ENCODE measurements around the gene IGFLR1. TPM values are rescaled to one million over a fixed set of nuclear protein-coding genes. Genes with fewer than 3 reads are reported as not detected.
A peak's percentile ranks its signal among the peaks of the same experiment; 100 is the strongest.

IGFLR1 gene
- total RNA-seq, 1 donor = 0.43 TPM

DNA sequence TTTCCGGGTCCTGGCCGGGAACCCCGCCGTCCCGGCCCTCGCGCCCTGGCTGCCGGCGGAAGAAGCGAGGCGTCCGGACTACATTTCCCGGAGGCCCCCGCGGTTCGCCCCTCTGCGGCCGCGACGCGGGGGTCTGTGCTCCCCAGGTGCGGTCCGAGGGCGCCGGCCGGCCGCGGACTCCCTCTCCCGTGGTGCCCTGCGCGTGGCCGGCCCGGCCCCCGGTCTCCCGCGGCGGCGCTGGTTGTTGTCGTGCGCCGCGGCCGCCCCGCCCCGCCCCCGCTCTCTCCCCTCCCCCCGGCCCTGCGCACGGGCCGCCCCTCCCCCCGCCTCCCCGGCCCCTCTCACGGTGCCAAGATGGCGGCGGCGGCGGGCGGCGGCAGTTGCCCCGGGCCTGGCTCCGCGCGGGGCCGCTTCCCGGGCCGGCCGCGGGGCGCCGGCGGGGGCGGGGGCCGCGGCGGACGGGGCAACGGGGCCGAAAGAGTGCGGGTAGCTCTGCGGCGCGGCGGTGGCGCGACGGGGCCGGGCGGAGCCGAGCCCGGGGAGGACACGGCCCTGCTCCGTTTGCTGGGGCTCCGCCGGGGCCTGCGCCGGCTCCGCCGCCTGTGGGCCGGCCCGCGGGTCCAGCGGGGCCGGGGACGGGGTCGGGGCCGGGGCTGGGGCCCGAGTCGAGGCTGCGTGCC, 24.4 kb downstream of the IGFLR1 start, which contains the start of gene KMT2B:
TSS of gene KMT2B (plus strand) at position 339 of the 680 bp plus-strand sequence. CDS start at position 355, 16 bp downstream.
- DNase-seq (ENCODE audit: low read depth) = peak; percentile 96
- TF ChIP-seq, protein P1, sequence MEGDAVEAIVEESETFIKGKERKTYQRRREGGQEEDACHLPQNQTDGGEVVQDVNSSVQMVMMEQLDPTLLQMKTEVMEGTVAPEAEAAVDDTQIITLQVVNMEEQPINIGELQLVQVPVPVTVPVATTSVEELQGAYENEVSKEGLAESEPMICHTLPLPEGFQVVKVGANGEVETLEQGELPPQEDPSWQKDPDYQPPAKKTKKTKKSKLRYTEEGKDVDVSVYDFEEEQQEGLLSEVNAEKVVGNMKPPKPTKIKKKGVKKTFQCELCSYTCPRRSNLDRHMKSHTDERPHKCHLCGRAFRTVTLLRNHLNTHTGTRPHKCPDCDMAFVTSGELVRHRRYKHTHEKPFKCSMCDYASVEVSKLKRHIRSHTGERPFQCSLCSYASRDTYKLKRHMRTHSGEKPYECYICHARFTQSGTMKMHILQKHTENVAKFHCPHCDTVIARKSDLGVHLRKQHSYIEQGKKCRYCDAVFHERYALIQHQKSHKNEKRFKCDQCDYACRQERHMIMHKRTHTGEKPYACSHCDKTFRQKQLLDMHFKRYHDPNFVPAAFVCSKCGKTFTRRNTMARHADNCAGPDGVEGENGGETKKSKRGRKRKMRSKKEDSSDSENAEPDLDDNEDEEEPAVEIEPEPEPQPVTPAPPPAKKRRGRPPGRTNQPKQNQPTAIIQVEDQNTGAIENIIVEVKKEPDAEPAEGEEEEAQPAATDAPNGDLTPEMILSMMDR (IDR thresholded peaks at IDR 0.05; ENCODE audit: insufficient read depth, low read depth, low read length) = no peak
- H3K4me3 ChIP-seq (ENCODE audit: low read depth, low read length) = peak within 1 kb of the TSS; percentile 84

DNA sequence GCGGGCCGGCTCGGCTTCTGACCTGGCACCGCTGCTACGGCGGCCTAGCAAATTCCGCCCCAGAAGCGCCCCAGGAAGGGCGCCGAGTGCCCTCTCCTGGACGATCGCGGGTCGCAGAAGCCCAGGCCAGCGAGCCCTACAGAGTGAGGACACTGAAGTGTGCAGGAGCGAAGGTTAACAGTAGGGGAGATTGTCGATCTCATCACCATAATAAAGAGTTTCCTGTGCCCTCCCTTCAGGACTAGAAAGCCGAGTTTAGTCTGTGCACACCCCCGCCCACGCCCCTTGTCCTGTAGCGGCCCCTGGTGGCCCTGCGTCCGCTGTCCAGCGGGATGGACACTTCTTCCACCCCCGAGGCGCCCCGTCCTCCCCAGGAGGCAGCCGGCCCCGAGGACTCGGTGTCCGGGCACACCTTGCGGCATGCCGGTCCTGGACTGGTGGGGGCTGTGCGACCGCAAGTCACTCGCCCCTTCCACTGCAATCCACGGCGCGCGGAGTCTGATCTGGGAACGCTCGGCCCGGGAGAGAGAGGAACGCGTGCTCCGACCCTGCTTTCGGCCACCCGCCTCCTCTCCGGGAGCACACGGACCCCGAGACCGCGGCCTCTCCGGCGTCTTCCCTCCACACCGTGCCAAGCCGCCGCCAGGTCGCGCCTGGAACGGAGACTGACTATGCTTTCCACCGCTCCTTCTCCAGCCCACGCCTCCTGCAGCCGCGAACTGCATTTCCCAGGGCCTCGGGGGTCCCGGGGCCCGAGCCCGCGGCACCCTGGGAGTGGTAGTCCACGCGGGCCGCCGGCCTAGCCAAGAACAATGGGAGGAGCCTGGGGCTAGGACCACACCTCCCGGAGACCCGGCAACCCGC, 25.2 kb downstream of the IGFLR1 start:
- H3K4me3 ChIP-seq (ENCODE audit: low read depth, low read length) = peak overlapping the region; percentile 84
- TF ChIP-seq, protein P1 (IDR thresholded peaks at IDR 0.05; ENCODE audit: insufficient read depth, low read depth, low read length) = peak; percentile 86
- DNase-seq (ENCODE audit: low read depth) = peak; percentile 83

GRCh38 chr19:35715981-35716800, 26.1 kb downstream of the IGFLR1 start:
- TF ChIP-seq, protein P1 (IDR thresholded peaks at IDR 0.05; ENCODE audit: insufficient read depth, low read depth, low read length) = no peak
- H3K4me3 ChIP-seq (ENCODE audit: low read depth, low read length) = peak overlapping the region; percentile 84
- DNase-seq (ENCODE audit: low read depth) = peak; percentile 45

- TF ChIP-seq, protein P1 (IDR thresholded peaks at IDR 0.05; ENCODE audit: insufficient read depth, low read depth, low read length) = no peak
- no peak overlapping the region for H3K4me3 ChIP-seq (ENCODE audit: low read depth, low read length)
- DNase-seq (ENCODE audit: low read depth) = no peak
Observed at GRCh38 chr19:35715355-35715809, 26.9 kb downstream of the IGFLR1 start.

DNA sequence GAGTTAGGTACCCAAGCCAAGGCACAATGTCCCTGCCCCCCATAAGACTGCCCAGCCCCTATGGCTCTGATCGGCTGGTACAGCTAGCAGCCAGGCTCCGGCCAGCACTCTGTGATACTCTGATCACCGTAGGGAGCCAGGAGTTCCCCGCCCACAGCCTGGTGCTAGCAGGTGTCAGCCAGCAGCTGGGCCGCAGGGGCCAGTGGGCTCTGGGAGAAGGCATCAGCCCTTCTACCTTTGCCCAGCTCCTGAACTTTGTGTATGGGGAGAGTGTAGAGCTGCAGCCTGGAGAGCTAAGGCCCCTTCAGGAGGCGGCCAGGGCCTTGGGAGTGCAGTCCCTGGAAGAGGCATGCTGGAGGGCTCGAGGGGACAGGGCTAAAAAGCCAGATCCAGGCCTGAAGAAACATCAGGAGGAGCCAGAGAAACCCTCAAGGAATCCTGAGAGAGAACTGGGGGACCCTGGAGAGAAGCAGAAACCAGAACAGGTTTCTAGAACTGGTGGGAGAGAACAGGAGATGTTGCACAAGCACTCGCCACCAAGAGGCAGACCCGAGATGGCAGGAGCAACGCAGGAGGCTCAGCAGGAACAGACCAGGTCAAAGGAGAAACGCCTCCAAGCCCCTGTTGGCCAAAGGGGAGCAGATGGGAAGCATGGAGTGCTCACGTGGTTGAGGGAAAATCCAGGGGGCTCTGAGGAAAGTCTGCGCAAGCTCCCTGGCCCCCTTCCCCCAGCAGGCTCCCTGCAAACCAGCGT, 27.5 kb downstream of the IGFLR1 start:
- H3K4me3 ChIP-seq (ENCODE audit: low read depth, low read length) = no peak overlapping the region
- DNase-seq (ENCODE audit: low read depth) = no peak
- TF ChIP-seq, protein P1 (IDR thresholded peaks at IDR 0.05; ENCODE audit: insufficient read depth, low read depth, low read length) = no peak
